C4-2B (cell line): ENCODE results near the gene SCN1B.
"Not testable (repeated sequence)": the region's sequence is repeated elsewhere in the genome, so short reads cannot be mapped to it uniquely, and the experiment has no call there.

Experiments
- ZFX ChIP-seq: fragments of 450-650 bp; IDR thresholded peaks from 2 replicates; pipeline ENCODE4 v1.6.1; 2017
- TF ChIP-seq, protein P1 (sequence below): fragments of 450-650 bp; conservative IDR thresholded peaks from 2 replicates; pipeline ENCODE4 v1.5.1; 2017; ENCODE audit warnings: mild to moderate bottlenecking

DNA sequence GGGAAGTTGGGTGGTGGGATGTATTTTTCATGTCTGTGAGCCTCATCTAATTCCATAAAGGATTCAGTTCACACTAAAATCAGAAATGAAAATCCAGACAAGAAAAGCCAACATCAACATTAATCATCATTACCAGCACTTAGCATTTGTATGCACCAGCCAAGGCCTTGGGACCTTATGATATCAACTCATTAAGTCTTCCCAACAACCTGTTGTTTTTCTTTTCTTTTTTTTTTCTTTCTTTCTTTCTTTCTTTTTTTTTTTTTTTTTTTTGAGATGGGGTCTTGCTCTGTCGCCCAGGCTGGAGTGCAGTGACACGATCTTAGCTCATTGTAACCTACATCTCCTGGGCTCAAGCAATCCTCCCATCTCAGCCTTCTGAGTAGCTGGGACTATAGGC, 20.4 kb downstream of the SCN1B start:
- TF ChIP-seq, protein P1, sequence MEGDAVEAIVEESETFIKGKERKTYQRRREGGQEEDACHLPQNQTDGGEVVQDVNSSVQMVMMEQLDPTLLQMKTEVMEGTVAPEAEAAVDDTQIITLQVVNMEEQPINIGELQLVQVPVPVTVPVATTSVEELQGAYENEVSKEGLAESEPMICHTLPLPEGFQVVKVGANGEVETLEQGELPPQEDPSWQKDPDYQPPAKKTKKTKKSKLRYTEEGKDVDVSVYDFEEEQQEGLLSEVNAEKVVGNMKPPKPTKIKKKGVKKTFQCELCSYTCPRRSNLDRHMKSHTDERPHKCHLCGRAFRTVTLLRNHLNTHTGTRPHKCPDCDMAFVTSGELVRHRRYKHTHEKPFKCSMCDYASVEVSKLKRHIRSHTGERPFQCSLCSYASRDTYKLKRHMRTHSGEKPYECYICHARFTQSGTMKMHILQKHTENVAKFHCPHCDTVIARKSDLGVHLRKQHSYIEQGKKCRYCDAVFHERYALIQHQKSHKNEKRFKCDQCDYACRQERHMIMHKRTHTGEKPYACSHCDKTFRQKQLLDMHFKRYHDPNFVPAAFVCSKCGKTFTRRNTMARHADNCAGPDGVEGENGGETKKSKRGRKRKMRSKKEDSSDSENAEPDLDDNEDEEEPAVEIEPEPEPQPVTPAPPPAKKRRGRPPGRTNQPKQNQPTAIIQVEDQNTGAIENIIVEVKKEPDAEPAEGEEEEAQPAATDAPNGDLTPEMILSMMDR: not testable (repeated sequence)
- not testable (repeated sequence) for TF ChIP-seq ZFX
